Epithelial cell of prostate (primary cell): ENCODE data around the gene LFNG.
"Not testable (repeated sequence)": the region's sequence is repeated elsewhere in the genome, so short reads cannot be mapped to it uniquely, and the experiment has no call there.

Experiments used
- DNase-seq: peaks from one replicate; pipeline ENCODE4 v3.0.0-alpha.2; 2011; ENCODE audit warnings: low read depth, low spot score
- H3K27ac ChIP-seq: fragments of 450-650 bp; 2 replicates; pipeline ENCODE4 v1.5.1; 2017; ENCODE audit warnings: mild to moderate bottlenecking

LFNG gene

GRCh38 chr7:2526659-2527504 lies 7.3 kb downstream of the LFNG start:
- no peak for DNase-seq
- no peak overlapping the region for H3K27ac ChIP-seq

GRCh38 chr7:2527505-2528467 lies 8.2 kb downstream of the LFNG start:
- no peak for DNase-seq
- H3K27ac ChIP-seq: no peak overlapping the region

- DNase-seq: no peak
- H3K27ac ChIP-seq: no peak overlapping the region
Observed at GRCh38 chr7:2528481-2529095, 9.0 kb downstream of the LFNG start.

GRCh38 chr7:2529161-2530070 lies 9.8 kb downstream of the LFNG start:
- H3K27ac ChIP-seq: peak overlapping the region; percentile 32
- DNase-seq: no peak

- DNase-seq: no peak
- peak overlapping the region; percentile 32 for H3K27ac ChIP-seq
Observed at GRCh38 chr7:2530071-2530987, 10.8 kb downstream of the LFNG start.

- not testable (repeated sequence) for DNase-seq
- peak overlapping the region; percentile 32 for H3K27ac ChIP-seq
Observed at GRCh38 chr7:2530994-2531795, 11.6 kb downstream of the LFNG start.

GRCh38 chr7:2531796-2532110 lies 12.2 kb downstream of the LFNG start:
- H3K27ac ChIP-seq, DNase-seq: not testable (repeated sequence)

- DNase-seq, H3K27ac ChIP-seq: not testable (repeated sequence)
Observed at GRCh38 chr7:2532199-2532772, 12.7 kb downstream of the LFNG start.

- DNase-seq, H3K27ac ChIP-seq: not testable (repeated sequence)
Observed at GRCh38 chr7:2532816-2533215, 13.2 kb downstream of the LFNG start.

GRCh38 chr7:2533566-2533965 lies 14.0 kb downstream of the LFNG start:
- not testable (repeated sequence) for H3K27ac ChIP-seq, DNase-seq

- H3K27ac ChIP-seq, DNase-seq: not testable (repeated sequence)
Observed at GRCh38 chr7:2534214-2534613, 14.6 kb downstream of the LFNG start.

GRCh38 chr7:2535872-2536627 lies 16.5 kb downstream of the LFNG start:
- H3K27ac ChIP-seq, DNase-seq: not testable (repeated sequence)

- DNase-seq: no peak
- no peak overlapping the region for H3K27ac ChIP-seq
Observed at GRCh38 chr7:2537981-2538851, 18.6 kb downstream of the LFNG start.

- no peak overlapping the region for H3K27ac ChIP-seq
- no peak for DNase-seq
Observed at GRCh38 chr7:2539031-2539911, 19.7 kb downstream of the LFNG start.

GRCh38 chr7:2540133-2540532 lies 20.6 kb downstream of the LFNG start:
- DNase-seq: no peak
- H3K27ac ChIP-seq: no peak overlapping the region
